ENCODE measurements around the gene CHST9. TPM values are rescaled to one million over a fixed set of nuclear protein-coding genes. Genes with fewer than 3 reads are reported as not detected.

CHST9 gene
- total and polyA plus RNA-seq, 4 donors = 0.42 to 6.4 (median 1.4) TPM

DNA sequence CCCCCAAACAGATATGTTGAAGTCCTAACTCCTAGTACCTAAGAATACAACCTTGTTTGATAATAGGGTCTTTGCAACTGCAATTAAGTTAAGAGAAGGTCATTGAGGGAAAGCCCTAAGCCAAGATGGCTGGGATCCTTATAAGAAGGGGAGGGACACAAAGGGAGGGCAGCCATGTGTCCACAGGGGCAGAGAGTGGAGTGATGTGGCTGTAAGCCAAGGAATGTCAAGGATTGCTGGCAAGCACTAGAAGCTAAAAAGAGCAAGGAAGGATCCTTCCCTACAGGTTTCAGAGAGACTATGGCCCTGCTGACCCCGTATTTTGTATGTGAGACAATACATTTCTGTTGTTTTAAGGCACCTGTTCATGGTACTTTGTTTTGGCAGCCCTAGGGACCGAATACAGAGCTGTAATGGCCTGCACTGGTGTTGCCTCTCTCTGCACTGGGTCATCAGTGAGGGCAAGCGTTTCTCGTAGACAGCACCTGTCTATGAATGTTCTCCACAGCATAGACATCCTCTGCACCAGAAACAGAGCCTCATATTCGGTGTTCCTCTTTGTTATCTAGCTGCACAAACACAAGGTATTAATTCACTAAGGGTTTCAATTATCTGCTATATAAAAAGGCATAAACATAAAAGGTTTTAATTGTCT lies 244.2 kb downstream of the CHST9 start (continued):
- TF ChIP-seq, protein P1, sequence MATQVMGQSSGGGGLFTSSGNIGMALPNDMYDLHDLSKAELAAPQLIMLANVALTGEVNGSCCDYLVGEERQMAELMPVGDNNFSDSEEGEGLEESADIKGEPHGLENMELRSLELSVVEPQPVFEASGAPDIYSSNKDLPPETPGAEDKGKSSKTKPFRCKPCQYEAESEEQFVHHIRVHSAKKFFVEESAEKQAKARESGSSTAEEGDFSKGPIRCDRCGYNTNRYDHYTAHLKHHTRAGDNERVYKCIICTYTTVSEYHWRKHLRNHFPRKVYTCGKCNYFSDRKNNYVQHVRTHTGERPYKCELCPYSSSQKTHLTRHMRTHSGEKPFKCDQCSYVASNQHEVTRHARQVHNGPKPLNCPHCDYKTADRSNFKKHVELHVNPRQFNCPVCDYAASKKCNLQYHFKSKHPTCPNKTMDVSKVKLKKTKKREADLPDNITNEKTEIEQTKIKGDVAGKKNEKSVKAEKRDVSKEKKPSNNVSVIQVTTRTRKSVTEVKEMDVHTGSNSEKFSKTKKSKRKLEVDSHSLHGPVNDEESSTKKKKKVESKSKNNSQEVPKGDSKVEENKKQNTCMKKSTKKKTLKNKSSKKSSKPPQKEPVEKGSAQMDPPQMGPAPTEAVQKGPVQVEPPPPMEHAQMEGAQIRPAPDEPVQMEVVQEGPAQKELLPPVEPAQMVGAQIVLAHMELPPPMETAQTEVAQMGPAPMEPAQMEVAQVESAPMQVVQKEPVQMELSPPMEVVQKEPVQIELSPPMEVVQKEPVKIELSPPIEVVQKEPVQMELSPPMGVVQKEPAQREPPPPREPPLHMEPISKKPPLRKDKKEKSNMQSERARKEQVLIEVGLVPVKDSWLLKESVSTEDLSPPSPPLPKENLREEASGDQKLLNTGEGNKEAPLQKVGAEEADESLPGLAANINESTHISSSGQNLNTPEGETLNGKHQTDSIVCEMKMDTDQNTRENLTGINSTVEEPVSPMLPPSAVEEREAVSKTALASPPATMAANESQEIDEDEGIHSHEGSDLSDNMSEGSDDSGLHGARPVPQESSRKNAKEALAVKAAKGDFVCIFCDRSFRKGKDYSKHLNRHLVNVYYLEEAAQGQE (IDR thresholded peaks at IDR 0.05) = no peak
- TF ChIP-seq RAD21 (IDR thresholded peaks at IDR 0.05) = no peak

DNA sequence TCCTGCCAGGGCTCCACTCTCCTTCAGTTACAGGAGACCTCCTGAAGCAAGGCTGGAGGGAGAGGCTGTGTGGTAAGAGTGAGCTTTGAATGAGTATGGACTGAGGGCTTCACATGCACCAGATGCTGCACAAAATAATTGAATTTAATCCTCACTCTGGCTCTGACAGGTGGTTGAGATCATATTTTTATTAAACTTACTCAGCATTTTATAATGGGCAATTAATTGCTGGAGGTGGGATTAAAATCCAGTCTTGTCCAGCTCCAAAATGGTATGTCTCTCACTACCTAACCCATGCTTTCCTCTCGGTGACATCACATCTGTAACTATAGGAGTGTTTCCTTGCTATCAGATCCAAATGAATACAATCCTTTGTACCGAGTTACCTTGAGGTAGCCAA lies 253.4 kb downstream of the CHST9 start:
- Histone ChIP-seq H3K36me3 (ENCODE audit: control insufficient read depth in 4 of 4, insufficient read depth in 3 of 4, low read depth in 1 of 4, low read length in 3 of 4) (no peaks in the 10 kb centered on the region), H3K9me3 (ENCODE audit: control insufficient read depth in 4 of 4, low read length in 3 of 4) (no peaks in the 10 kb centered on the region), H3K27me3 (ENCODE audit: control insufficient read depth in 4 of 4, insufficient read depth in 4 of 4, low read length in 3 of 4) (no peaks in the 10 kb centered on the region), H3K4me3 (ENCODE audit: low read depth in 1 of 3, low read length in 3 of 3) (no peak overlapping the region), H3K27ac (ENCODE audit: low read depth in 1 of 2, low read length in 2 of 2) (no peak overlapping the region), H3K4me1 (ENCODE audit: control insufficient read depth in 4 of 4, insufficient read depth in 4 of 4, low read length in 3 of 4) (no peaks in the 10 kb centered on the region), H3K9ac (ENCODE audit: low read depth in 1 of 2, low read length in 2 of 2) (no peak overlapping the region)
- no peak for DNase-seq (ENCODE audit: low spot score)
- TF ChIP-seq EGR1 (IDR thresholded peaks at IDR 0.05; ENCODE audit: low read depth in 2 of 2) (no peak), YY1 (IDR thresholded peaks at IDR 0.05) (no peak), FOXA2 (IDR thresholded peaks at IDR 0.05) (no peak), FOXA1 (IDR thresholded peaks at IDR 0.05) (no peak), RAD21 (IDR thresholded peaks at IDR 0.05) (no peak), HNF4G (IDR thresholded peaks at IDR 0.05) (no peak), TAF1 (conservative IDR thresholded peaks at IDR 0.05) (no peak), HNF4A (conservative IDR thresholded peaks at IDR 0.05) (no peak), SP1 (IDR thresholded peaks at IDR 0.05) (no peak), JUND (IDR thresholded peaks at IDR 0.05) (no peak)
- TF ChIP-seq, protein P2, sequence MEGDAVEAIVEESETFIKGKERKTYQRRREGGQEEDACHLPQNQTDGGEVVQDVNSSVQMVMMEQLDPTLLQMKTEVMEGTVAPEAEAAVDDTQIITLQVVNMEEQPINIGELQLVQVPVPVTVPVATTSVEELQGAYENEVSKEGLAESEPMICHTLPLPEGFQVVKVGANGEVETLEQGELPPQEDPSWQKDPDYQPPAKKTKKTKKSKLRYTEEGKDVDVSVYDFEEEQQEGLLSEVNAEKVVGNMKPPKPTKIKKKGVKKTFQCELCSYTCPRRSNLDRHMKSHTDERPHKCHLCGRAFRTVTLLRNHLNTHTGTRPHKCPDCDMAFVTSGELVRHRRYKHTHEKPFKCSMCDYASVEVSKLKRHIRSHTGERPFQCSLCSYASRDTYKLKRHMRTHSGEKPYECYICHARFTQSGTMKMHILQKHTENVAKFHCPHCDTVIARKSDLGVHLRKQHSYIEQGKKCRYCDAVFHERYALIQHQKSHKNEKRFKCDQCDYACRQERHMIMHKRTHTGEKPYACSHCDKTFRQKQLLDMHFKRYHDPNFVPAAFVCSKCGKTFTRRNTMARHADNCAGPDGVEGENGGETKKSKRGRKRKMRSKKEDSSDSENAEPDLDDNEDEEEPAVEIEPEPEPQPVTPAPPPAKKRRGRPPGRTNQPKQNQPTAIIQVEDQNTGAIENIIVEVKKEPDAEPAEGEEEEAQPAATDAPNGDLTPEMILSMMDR (IDR thresholded peaks at IDR 0.05; ENCODE audit: low read depth, low read length, missing input control) = no peak
- TF ChIP-seq, protein P3, sequence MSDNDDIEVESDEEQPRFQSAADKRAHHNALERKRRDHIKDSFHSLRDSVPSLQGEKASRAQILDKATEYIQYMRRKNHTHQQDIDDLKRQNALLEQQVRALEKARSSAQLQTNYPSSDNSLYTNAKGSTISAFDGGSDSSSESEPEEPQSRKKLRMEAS (IDR thresholded peaks at IDR 0.05) = no peak
- TF ChIP-seq, protein P1 (IDR thresholded peaks at IDR 0.05) = no peak
- 90% methylated on average over 2 of the region's 2 CpGs for WGBS

All from liver (tissue), 9 donors.